ENCODE measurements around the gene SLC22A17. TPM values are rescaled to one million over a fixed set of nuclear protein-coding genes. Genes with fewer than 3 reads are reported as not detected.

SLC22A17 gene
- total and polyA plus RNA-seq, 2 of the 8 experiments (the other 6 are each of a cell fraction or from before 2014, with no cell fraction given): 43.0 to 49.0 TPM

- TF ChIP-seq ASH2L (IDR thresholded peaks at IDR 0.05; ENCODE audit: low read length): no peak
- TF ChIP-seq TEAD4 (IDR thresholded peaks at IDR 0.05; ENCODE audit: low read depth, low read length): no peak
- no peak for TF ChIP-seq ZNF274 (IDR thresholded peaks at IDR 0.05; ENCODE audit: borderline replicate concordance, extremely low read depth, low read length)
- no peak for TF ChIP-seq RNF2 (IDR thresholded peaks at IDR 0.05; ENCODE audit: borderline replicate concordance, low read depth, low read length, missing control alignments, poor library complexity, severe bottlenecking)
- TF ChIP-seq CTCF (IDR thresholded peaks at IDR 0.05; ENCODE audit: control extremely low read depth in 1 of 3, insufficient read depth in 1 of 3, low read depth in 1 of 3, low read length in 3 of 3): no peak
- TF ChIP-seq KDM4A (IDR thresholded peaks at IDR 0.05; ENCODE audit: low read depth, low read length, severe bottlenecking): no peak
- TF ChIP-seq NANOG (IDR thresholded peaks at IDR 0.05; ENCODE audit: insufficient read depth, low read depth, low read length, poor library complexity, severe bottlenecking): no peak
Observed at GRCh38 chr14:23396126-23396525, 43.4 kb upstream of the SLC22A17 start (continued).

Data from H1 (cell line).